Hepatocyte (in vitro differentiated cells): ENCODE data around the gene CPT2. TPM values are rescaled to one million over a fixed set of nuclear protein-coding genes. Genes with fewer than 3 reads are reported as not detected.

Experiments used
- DNase-seq: peaks from one replicate; pipeline ENCODE4 v3.0.0-alpha.2; 2016; ENCODE audit warnings: low spot score
- H2AFZ ChIP-seq: fragments of 200-600 bp; sonication (generic); 2 replicates; pipeline ENCODE4 v1.6.0; 2016; ENCODE audit warnings: antibody characterized with exemption, mild to moderate bottlenecking
- H3K27ac ChIP-seq: fragments of 200-600 bp; sonication (generic); 2 replicates; pipeline ENCODE4 v1.5.1; 2016; ENCODE audit warnings: mild to moderate bottlenecking
- H3K27me3 ChIP-seq: fragments of 200-600 bp; sonication (generic); 2 replicates; pipeline ENCODE4 v1.6.1; 2016
- H3K36me3 ChIP-seq: fragments of 200-600 bp; sonication (generic); replicated peaks from 2 replicates; pipeline ENCODE4 v1.5.1; 2016; ENCODE audit warnings: low read depth; ENCODE audit not compliant: insufficient read depth
- H3K4me1 ChIP-seq: fragments of 200-600 bp; sonication (generic); 2 replicates; pipeline ENCODE4 v1.5.1; 2016; ENCODE audit warnings: mild to moderate bottlenecking, moderate library complexity; ENCODE audit not compliant: insufficient read depth
- H3K4me2 ChIP-seq: fragments of 200-600 bp; sonication (generic); 2 replicates; pipeline ENCODE4 v1.6.0; 2016
- H3K4me3 ChIP-seq: fragments of 200-600 bp; sonication (generic); 2 replicates; pipeline ENCODE4 v1.5.1; 2016; ENCODE audit warnings: mild to moderate bottlenecking
- H3K79me2 ChIP-seq: fragments of 200-600 bp; sonication (generic); 2 replicates; pipeline ENCODE4 v1.6.0; 2017; ENCODE audit warnings: mild to moderate bottlenecking
- H3K9me2 ChIP-seq: fragments of 200-600 bp; sonication (generic); replicated peaks from 2 replicates; pipeline ENCODE4 v1.6.0; 2017; ENCODE audit warnings: mild to moderate bottlenecking; ENCODE audit not compliant: insufficient read depth
- H3K9me3 ChIP-seq: fragments of 200-600 bp; sonication (generic); 2 replicates; pipeline ENCODE4 v1.5.1; 2016; ENCODE audit warnings: low read depth, mild to moderate bottlenecking
- H4K20me1 ChIP-seq: fragments of 200-600 bp; sonication (generic); 2 replicates; pipeline ENCODE4 v1.6.0; 2016; ENCODE audit warnings: mild to moderate bottlenecking; ENCODE audit not compliant: insufficient read depth, poor library complexity, severe bottlenecking
- CTCF ChIP-seq: fragments of 200-600 bp; sonication (generic); IDR thresholded peaks from 2 replicates; pipeline ENCODE4 v1.5.1; 2016; ENCODE audit warnings: antibody characterized with exemption, mild to moderate bottlenecking; ENCODE audit not compliant: poor library complexity
- EZH2 ChIP-seq: fragments of 200-600 bp; sonication (generic); IDR thresholded peaks from 2 replicates; pipeline ENCODE4 v1.6.1; 2016; ENCODE audit warnings: antibody characterized with exemption, mild to moderate bottlenecking, borderline replicate concordance
- EZH2phosphoT487 ChIP-seq: fragments of 200-600 bp; sonication (generic); IDR thresholded peaks from one replicate; pipeline ENCODE4 v1.6.1; 2018; ENCODE audit warnings: antibody characterized with exemption, mild to moderate bottlenecking, low read depth, moderate library complexity; ENCODE audit not compliant: unreplicated experiment, severe bottlenecking
- WGBS: methylation state at CpG from one replicate; pipeline ENCODE4 v1.1.6; 2016; ENCODE audit warnings: low lambda C conversion rate; ENCODE audit errors: missing lambda C conversion rate; 5-methylcytosine and 5-hydroxymethylcytosine counted together
- polyA plus RNA-seq: library from polyadenylated mRNA; unstranded; fragments of >200 nt; fragmentation: Nextera tagmentation; extraction: Ambion mirVana; gene quantifications from 2 replicates; pipeline ENCODE4 v1.2.1, GENCODE V29; 2016
- total RNA-seq: library from RNA; depleted of rRNA; stranded (reverse); fragments of >200 nt; gene quantifications from 2 replicates; pipeline ENCODE4 v1.2.3, GENCODE V29; 2014

CPT2 gene
- total and polyA plus RNA-seq, 2 experiments from 2014 or later: 25.0 to 29.1 TPM

- Histone ChIP-seq H3K4me3 (no peak overlapping the region), H3K36me3 (no peaks in the 10 kb centered on the region), H4K20me1 (no peaks in the 10 kb centered on the region), H3K79me2 (no peaks in the 10 kb centered on the region), H3K4me1 (peaks cover 3% of the 10 kb centered on the region), H3K9me2 (no peaks in the 10 kb centered on the region), H2AFZ (no peak overlapping the region), H3K9me3 (no peaks in the 10 kb centered on the region), H3K27ac (no peak overlapping the region), H3K27me3 (no peaks in the 10 kb centered on the region), H3K4me2 (no peak overlapping the region)
- DNase-seq: no peak
- TF ChIP-seq EZH2 (no peak), CTCF (no peak), EZH2phosphoT487 (no peak)
- 82% methylated on average over 4 of the region's 4 CpGs for WGBS
Measured at GRCh38 chr1:53244141-53244540, 47.5 kb downstream of the CPT2 start.

GRCh38 chr1:53246261-53247134 lies 49.9 kb downstream of the CPT2 start:
- no peak overlapping the region for H3K4me2 ChIP-seq
- no peak for TF ChIP-seq EZH2
- TF ChIP-seq EZH2phosphoT487: no peak
- TF ChIP-seq CTCF: no peak
- H3K36me3 ChIP-seq: no peaks in the 10 kb centered on the region
- H3K9me3 ChIP-seq: no peaks in the 10 kb centered on the region
- H3K79me2 ChIP-seq: no peaks in the 10 kb centered on the region
- no peaks in the 10 kb centered on the region for H3K27me3 ChIP-seq
- no peak overlapping the region for H3K4me3 ChIP-seq
- no peak overlapping the region for H3K27ac ChIP-seq
- no peaks in the 10 kb centered on the region for H3K9me2 ChIP-seq
- no peaks in the 10 kb centered on the region for H4K20me1 ChIP-seq
- no peaks in the 10 kb centered on the region for H3K4me1 ChIP-seq
- no peak for DNase-seq
- H2AFZ ChIP-seq: no peak overlapping the region
- WGBS: 90% methylated on average over 4 of the region's 4 CpGs

- Histone ChIP-seq H3K4me1 (peaks cover 12% of the 10 kb centered on the region), H3K79me2 (no peaks in the 10 kb centered on the region), H3K36me3 (no peaks in the 10 kb centered on the region), H3K4me3 (no peak overlapping the region), H4K20me1 (no peaks in the 10 kb centered on the region), H3K9me2 (no peaks in the 10 kb centered on the region), H3K27ac (peak overlapping the region; percentile 73), H3K27me3 (no peaks in the 10 kb centered on the region), H3K4me2 (no peak overlapping the region), H2AFZ (no peak overlapping the region), H3K9me3 (no peaks in the 10 kb centered on the region)
- peak; percentile 31 for DNase-seq
- WGBS: 50% methylated on average over 3 of the region's 3 CpGs
- TF ChIP-seq EZH2: no peak
- TF ChIP-seq CTCF: no peak
- no peak for TF ChIP-seq EZH2phosphoT487
Measured at GRCh38 chr1:53249706-53250105, 53.1 kb downstream of the CPT2 start.
